GM23248 (cell line): Measurements from ENCODE around the gene CDC14B. TPM values are rescaled to one million over a fixed set of nuclear protein-coding genes. Genes with fewer than 3 reads are reported as not detected.
A peak's percentile ranks its signal among the peaks of the same experiment; 100 is the strongest.

ENCODE experiments used
- DNase-seq: peaks from one replicate; pipeline ENCODE4 v3.0.0-alpha.2; 2015
- H2AFZ ChIP-seq: fragments of 200-600 bp; sonication (generic); 2 replicates; pipeline ENCODE4 v1.6.1; 2016; ENCODE audit warnings: antibody characterized with exemption
- H3F3A ChIP-seq: fragments of 200-600 bp; sonication (generic); 2 replicates; pipeline ENCODE4 v1.6.1; 2016; ENCODE audit warnings: mild to moderate bottlenecking, antibody characterized with exemption, mixed run types; ENCODE audit not compliant: insufficient read depth
- H3K27ac ChIP-seq: fragments of 200-600 bp; sonication (generic); 2 replicates; pipeline ENCODE4 v1.5.1; 2016; ENCODE audit warnings: mild to moderate bottlenecking
- H3K27me3 ChIP-seq: fragments of 200-600 bp; sonication (generic); replicated peaks from 2 replicates; pipeline ENCODE4 v1.6.1; 2016; ENCODE audit warnings: mild to moderate bottlenecking; ENCODE audit not compliant: insufficient read depth
- H3K36me3 ChIP-seq: fragments of 200-600 bp; sonication (generic); 2 replicates; pipeline ENCODE4 v1.6.1; 2016; ENCODE audit warnings: low read depth, mild to moderate bottlenecking
- H3K4me1 ChIP-seq: fragments of 200-600 bp; sonication (generic); 2 replicates; pipeline ENCODE4 v1.6.1; 2016; ENCODE audit warnings: mild to moderate bottlenecking; ENCODE audit not compliant: insufficient read depth
- H3K4me2 ChIP-seq: fragments of 200-600 bp; sonication (generic); one replicate; pipeline ENCODE4 v1.6.1; 2016; ENCODE audit warnings: mild to moderate bottlenecking; ENCODE audit not compliant: unreplicated experiment
- H3K4me3 ChIP-seq: fragments of 200-600 bp; sonication (generic); 2 replicates; pipeline ENCODE4 v1.5.1; 2016; ENCODE audit warnings: mild to moderate bottlenecking
- H3K79me2 ChIP-seq: fragments of 200-600 bp; sonication (generic); 2 replicates; pipeline ENCODE4 v1.6.1; 2016; ENCODE audit warnings: mild to moderate bottlenecking; ENCODE audit not compliant: insufficient read depth
- H3K9ac ChIP-seq: fragments of 200-600 bp; sonication (generic); 2 replicates; pipeline ENCODE4 v1.6.1; 2016; ENCODE audit warnings: mild to moderate bottlenecking
- H3K9me2 ChIP-seq: fragments of 200-600 bp; sonication (generic); 2 replicates; pipeline ENCODE4 v1.6.1; 2016; ENCODE audit warnings: mixed run types, mild to moderate bottlenecking, moderate library complexity; ENCODE audit not compliant: insufficient read depth
- H3K9me3 ChIP-seq: fragments of 200-600 bp; sonication (generic); one replicate; pipeline ENCODE4 v1.6.1; 2017; ENCODE audit warnings: low read depth
- H4K20me1 ChIP-seq: fragments of 200-600 bp; sonication (generic); 2 replicates; pipeline ENCODE4 v1.6.0; 2016; ENCODE audit not compliant: insufficient read depth
- EZH2 ChIP-seq: fragments of 200-600 bp; sonication (generic); IDR thresholded peaks from 2 replicates; pipeline ENCODE4 v1.6.1; 2018; ENCODE audit warnings: antibody characterized with exemption, mild to moderate bottlenecking; ENCODE audit not compliant: insufficient read depth, poor library complexity, severe bottlenecking
- EZH2phosphoT487 ChIP-seq: fragments of 200-600 bp; sonication (generic); IDR thresholded peaks from 2 replicates; pipeline ENCODE4 v1.6.1; 2018; ENCODE audit warnings: antibody characterized with exemption, moderate library complexity, mild to moderate bottlenecking, low read depth; ENCODE audit not compliant: insufficient read depth
- WGBS, 2 experiments: methylation state at CpG; one replicate each; pipeline ENCODE4 v1.1.6; 2015 to 2017; ENCODE audit warnings: low lambda C conversion rate in 2 of 2, low coverage in 1 of 2; ENCODE audit errors: missing lambda C conversion rate in 2 of 2; 5-methylcytosine and 5-hydroxymethylcytosine counted together
- in situ Hi-C: fragments of 300-500 bp; cut with MboI; formaldehyde crosslinking; loops from 2 replicates; pipeline ENCODE4 v1.15.0; 2020
- polyA plus RNA-seq: library from polyadenylated mRNA; unstranded; fragments of >200 nt; fragmentation: Nextera tagmentation; extraction: Ambion mirVana; gene quantifications from 2 replicates; pipeline ENCODE4 v1.2.1, GENCODE V29; 2016
- total RNA-seq: library from RNA; depleted of rRNA; stranded (reverse); fragments of >200 nt; shearing (Covaris generic); gene quantifications from 2 replicates; pipeline ENCODE4 v1.2.3, GENCODE V29; 2014

The CDC14B gene
- total and polyA plus RNA-seq, 2 experiments from 2014 or later, result 8.1 to 17.2 TPM

DNA sequence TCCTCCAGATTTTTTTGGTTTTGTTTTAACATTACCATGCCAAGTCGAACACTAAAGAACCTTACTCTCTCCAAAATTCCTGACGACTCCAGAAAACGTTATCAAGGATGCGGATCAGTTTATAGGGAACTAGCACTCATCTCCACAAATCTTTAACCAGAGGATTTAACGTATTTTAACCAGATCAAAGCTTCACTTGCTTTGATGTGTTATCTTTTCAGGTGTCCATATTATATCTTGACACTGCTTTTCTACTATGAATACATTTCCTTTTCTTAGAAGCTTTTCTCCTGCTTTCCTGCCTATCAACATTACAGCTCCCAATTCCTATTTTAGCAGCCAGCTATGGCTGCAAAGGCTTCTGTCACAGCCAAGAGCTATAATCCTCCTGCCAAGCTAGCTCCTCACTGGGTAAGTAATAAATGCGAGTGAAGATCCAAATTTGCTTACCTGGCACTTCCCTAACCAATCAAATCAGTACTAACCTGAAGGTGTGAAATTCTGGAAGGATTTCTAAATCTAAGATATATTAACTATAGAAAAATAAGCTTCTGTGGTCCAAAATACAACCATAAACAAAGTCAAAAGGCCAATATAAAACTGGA lies 60.2 kb downstream of the CDC14B start:
- no peaks in the 10 kb centered on the region for H3K79me2 ChIP-seq
- H3K9me3 ChIP-seq, result no peaks in the 10 kb centered on the region
- no peak overlapping the region for H3K9ac ChIP-seq
- WGBS, 2 experiments, result 83 to 86% methylated on average over 6 of the region's 6 CpGs
- in situ Hi-C loops, result no loop called here
- peaks cover 33% of the 10 kb centered on the region for H3K4me1 ChIP-seq
- TF ChIP-seq EZH2phosphoT487 (no peak), EZH2 (no peak)
- no peaks in the 10 kb centered on the region for H3K27me3 ChIP-seq
- H4K20me1 ChIP-seq, result no peaks in the 10 kb centered on the region
- DNase-seq, result no peak
- peaks cover 29% of the 10 kb centered on the region for H3F3A ChIP-seq
- H2AFZ ChIP-seq, result no peak overlapping the region
- H3K4me2 ChIP-seq, result no peak overlapping the region
- no peaks in the 10 kb centered on the region for H3K36me3 ChIP-seq
- H3K4me3 ChIP-seq, result no peak overlapping the region
- H3K27ac ChIP-seq, result no peak overlapping the region
- H3K9me2 ChIP-seq, result no peaks in the 10 kb centered on the region

DNA sequence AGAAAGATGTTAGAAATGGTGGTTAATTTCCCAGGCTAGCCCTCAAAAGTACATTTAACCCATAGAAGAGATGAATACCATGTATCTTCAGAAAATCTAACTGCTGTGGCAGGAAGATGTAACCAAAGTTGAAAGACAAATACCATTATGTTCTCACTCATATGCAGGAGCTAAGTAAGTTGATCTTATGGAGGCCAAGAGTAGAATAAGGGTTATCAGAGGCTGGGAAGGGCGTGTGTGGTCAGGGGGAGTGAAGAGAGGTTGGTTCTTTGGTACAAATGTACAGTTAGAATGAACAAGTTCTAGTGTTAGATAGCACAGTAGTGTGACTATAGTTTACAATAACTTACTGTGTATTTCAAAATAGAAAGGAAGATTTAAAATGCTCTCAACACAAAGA lies 61.7 kb downstream of the CDC14B start:
- TF ChIP-seq EZH2 (no peak), EZH2phosphoT487 (no peak)
- in situ Hi-C loops, result no loop called here
- no peak overlapping the region for H3K4me3 ChIP-seq
- H3F3A ChIP-seq, result peaks cover 42% of the 10 kb centered on the region
- H3K4me2 ChIP-seq, result no peak overlapping the region
- H2AFZ ChIP-seq, result no peak overlapping the region
- no peak for DNase-seq
- WGBS, 2 experiments, result 88 to 96% methylated on average over 1 of the region's 1 CpG
- H3K79me2 ChIP-seq, result no peaks in the 10 kb centered on the region
- H3K9me3 ChIP-seq, result no peaks in the 10 kb centered on the region
- H3K9me2 ChIP-seq, result no peaks in the 10 kb centered on the region
- H3K36me3 ChIP-seq, result no peaks in the 10 kb centered on the region
- H3K27ac ChIP-seq, result no peak overlapping the region; the same call in 1 of the 2 replicates
- H3K9ac ChIP-seq, result no peak overlapping the region
- H3K27me3 ChIP-seq, result no peaks in the 10 kb centered on the region
- H3K4me1 ChIP-seq, result peaks cover 47% of the 10 kb centered on the region
- H4K20me1 ChIP-seq, result no peaks in the 10 kb centered on the region

DNA sequence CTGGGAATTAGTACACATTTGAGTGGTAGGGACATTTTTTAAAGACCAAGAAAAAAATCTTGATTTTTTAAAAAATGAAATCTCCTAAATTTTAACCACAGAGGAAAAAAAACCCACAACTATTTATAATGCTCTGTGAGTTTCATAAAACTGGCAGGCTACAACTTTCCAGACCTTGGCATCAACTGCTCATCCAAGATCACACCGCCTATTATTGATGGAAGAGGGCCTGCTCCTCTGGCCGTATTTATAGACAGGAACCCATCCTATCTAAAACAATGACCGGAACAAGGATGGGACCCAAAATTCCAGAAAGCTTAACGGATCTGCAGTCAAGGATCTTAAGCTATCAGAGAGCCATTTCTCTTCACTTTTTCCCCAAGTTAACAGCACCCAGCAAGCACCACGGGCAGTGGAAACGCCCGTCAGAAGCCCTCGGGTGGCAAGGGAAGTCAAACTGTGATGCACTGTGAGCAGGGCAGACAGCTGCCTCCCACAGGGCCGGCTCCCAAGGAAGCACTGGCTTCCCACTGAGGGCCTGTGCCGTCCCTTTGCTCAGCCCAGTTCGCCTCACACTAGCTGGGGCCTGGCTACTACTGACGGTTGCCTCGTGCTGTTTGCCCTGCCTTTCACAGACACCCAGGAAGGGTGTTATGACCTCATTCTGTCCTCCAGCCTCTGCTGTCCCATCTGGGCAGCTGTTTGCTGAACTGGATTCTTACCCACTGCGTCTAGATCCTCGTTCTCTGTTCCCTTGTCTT lies 62.8 kb downstream of the CDC14B start:
- Histone ChIP-seq H4K20me1 (no peaks in the 10 kb centered on the region), H3K27ac (peak overlapping the region; percentile 93), H3K9ac (peak overlapping the region; percentile 73), H2AFZ (peak overlapping the region; percentile 75), H3K9me2 (no peaks in the 10 kb centered on the region), H3K27me3 (no peaks in the 10 kb centered on the region), H3K4me3 (peak overlapping the region; percentile 57), H3K9me3 (no peaks in the 10 kb centered on the region), H3K4me2 (peak overlapping the region; percentile 76), H3K79me2 (no peaks in the 10 kb centered on the region), H3F3A (peaks cover 53% of the 10 kb centered on the region), H3K36me3 (no peaks in the 10 kb centered on the region), H3K4me1 (peaks cover 58% of the 10 kb centered on the region)
- WGBS, 2 experiments, result 12 to 17% methylated on average over 15 of the region's 15 CpGs
- DNase-seq, result peak; percentile 75
- in situ Hi-C loops, result no loop called here
- TF ChIP-seq EZH2, result no peak
- TF ChIP-seq EZH2phosphoT487, result no peak

DNA sequence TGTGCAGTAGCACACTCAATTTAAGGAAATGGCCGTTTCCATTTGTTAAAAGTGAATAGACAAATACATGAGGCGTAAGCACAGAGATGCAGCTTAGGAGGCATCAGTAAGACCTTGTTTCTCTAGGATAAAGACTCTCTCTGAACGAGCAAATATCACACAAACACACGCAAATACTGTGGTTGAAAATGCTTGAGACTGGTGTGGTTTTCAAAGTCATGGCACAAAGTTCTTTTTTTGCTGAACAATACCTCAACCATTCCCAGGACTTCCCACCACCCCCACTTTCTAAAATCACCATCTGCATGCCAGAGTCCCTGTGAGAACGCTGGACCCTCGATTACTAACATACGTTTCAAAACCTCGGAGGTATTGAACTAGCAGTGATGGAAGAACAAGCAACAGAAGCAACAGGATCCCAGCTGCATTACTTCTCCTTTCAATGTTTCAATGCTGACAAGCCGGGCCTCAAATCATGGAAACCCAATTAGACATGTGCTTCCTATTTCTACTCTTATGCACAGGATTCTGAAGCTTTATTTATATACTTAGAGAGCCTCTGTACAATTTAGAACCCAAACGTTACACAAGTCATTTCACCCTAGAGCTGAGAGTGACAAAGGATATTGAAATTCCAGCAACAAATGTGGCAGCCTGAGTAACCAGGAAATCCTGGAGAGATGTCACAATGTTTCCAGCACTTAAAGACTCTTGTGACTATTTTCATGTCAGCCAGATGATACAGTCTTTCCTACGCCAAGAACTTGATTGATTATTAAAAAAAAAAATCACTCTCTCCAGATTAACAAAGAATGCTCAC lies 63.9 kb downstream of the CDC14B start:
- Histone ChIP-seq H3K36me3 (no peaks in the 10 kb centered on the region), H3K79me2 (no peaks in the 10 kb centered on the region), H3F3A (peaks cover 53% of the 10 kb centered on the region), H3K4me3 (peak overlapping the region; percentile 57), H3K9me2 (no peaks in the 10 kb centered on the region), H3K4me2 (peak overlapping the region; percentile 76), H3K27ac (peak overlapping the region; percentile 93), H3K4me1 (peaks cover 59% of the 10 kb centered on the region), H2AFZ (peak overlapping the region; percentile 13; the same call in 1 of the 2 replicates), H3K9me3 (no peaks in the 10 kb centered on the region), H3K27me3 (no peaks in the 10 kb centered on the region), H3K9ac (peak overlapping the region; percentile 73), H4K20me1 (no peaks in the 10 kb centered on the region)
- 23% methylated on average over 11 of the region's 11 CpGs for WGBS, 2 experiments
- in situ Hi-C loops, result no loop called here
- peak; percentile 88 for DNase-seq
- TF ChIP-seq EZH2phosphoT487 (no peak), EZH2 (no peak)
